ENCODE measurements around the gene MPO.

MPO gene

GRCh38 chr17:58319173-58320162, 38.7 kb upstream of the MPO start:
- DNase-seq = no peak

DNA sequence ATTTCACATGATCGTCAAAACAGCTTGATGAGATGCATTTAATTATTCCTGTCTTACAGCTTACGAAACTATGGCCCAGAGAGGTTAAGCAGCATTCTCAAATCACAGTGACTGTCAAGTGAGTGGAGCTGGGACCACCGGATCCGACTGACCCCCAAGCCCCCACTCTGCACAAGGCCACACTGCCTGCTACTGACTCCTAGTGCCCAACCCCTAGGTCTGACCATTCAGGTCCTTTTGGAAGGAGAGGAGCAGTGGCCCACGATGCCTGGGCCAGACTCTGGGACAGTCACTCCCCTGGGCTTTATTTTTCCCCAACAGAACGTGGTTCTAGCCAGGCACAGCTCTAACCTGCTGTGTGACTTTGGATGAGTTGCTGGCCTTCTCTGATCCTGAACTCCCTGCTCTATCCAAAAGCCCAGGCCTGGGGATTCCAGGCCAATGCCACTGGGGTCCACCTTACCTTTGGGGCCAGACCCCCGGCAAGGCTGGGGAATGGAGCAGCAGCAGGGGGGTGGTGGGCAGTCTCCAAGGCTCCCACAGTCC, 38.0 kb upstream of the MPO start:
- no peak for DNase-seq

GRCh38 chr17:58318065-58318481, 37.3 kb upstream of the MPO start:
- no peak for DNase-seq

- DNase-seq = peak; percentile 90
These were observed 36.8 kb upstream of the MPO start for GRCh38 chr17:58317421-58318064.

DNA sequence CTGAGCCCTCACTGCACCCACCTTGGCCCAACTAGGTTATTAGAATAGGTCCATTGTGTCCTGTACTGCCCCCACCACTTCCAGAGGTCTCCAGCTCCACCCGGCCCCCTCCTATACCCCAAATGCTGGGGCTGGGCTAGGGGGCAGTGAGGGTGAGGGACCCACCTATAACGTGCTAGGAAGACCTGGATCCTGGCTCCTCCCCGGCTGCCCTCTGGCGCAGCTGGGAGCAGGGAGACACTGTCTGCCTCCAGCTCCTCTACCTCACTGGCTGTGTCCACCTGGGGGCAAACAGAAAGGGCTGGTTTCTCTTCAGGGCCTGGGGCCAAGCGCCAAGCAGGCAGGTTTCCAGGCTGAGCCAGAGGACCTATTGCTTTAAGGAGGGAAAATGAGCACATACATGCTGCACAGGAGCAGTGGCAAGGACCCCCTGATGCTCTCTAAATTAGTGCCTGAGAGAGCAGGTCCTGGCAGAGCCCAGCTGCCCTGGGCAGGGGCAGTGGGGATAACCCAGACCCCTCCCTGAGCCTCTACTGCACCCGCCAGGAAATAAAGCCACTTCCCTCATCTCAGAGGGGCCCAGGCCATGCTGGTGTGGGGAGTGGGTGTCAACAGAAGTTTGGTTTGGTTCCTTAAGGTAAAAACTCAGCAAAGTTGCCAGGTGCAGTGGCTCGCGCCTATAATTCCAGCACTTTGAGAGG, 35.7 kb upstream of the MPO start:
- no peak for DNase-seq

- no peak for DNase-seq
These were observed 35.0 kb upstream of the MPO start for GRCh38 chr17:58315750-58316149.

DNA sequence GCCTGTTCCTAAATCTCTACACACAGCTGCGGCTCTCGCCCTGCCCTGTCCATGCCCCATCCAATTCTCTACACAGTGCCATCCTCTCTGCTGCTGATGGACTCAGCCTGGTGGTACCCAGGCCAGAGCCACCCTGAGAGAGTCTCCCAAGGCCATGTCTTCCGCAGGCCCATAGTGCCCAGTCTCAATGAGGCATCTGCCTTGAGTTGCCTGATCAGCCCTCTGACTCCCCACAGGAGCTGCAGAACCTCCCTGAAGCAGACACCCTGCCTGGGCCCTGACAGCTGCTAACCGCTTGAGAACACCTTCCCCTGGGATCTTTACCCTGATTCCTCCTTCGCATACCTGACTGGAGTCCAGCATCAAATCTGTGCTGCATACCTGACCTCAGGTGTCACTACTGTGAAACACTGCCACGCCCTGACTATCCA, 34.6 kb upstream of the MPO start:
- DNase-seq = no peak

GRCh38 chr17:58314706-58315015, 33.9 kb upstream of the MPO start:
- DNase-seq = no peak

DNA sequence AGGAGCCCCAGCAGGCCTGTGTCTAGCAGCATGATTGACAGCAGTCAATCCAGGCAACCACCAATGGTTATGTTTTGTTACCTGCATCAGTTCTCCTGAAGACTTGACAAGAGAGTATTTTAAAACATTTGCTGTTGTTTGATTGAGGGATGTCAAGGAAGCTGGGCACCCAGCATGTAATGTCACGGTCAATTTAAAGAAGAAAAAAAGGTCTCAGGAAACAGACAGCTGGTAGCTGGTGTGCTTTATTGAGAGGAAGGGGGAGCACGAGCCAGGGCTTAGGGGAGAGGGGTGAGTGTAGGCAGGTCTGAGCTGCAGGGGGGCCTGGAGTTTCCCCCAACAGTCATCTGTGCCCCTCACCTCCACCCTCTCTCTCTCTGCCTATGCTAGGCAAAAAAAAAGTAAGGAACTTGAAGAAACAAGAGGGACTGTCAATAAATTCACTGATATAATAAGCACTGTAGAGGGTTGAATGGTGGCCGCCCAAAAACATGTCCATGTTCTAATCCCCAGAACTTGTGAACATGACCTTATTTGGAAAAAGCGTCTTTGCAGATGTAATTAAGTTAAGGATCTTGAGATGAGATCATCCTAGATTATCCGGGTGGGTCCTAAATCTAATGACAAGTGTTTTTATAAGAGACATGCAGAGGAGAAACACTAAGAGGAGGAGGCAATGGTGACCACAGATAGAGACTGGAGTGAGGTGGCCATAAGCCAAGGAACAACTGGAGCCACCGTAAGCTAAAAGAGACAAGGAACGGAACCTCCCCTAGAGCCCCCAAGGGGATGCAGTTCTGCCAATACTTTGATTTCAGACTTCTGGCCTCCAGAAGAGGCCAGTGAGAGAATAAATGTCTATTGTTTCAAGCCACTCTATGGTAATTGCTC, 33.3 kb upstream of the MPO start:
- no peak for DNase-seq

- no peak for DNase-seq
These were observed 32.1 kb upstream of the MPO start for GRCh38 chr17:58312829-58313228.

- no peak for DNase-seq
These were observed 31.4 kb upstream of the MPO start for GRCh38 chr17:58312021-58312630.

DNA sequence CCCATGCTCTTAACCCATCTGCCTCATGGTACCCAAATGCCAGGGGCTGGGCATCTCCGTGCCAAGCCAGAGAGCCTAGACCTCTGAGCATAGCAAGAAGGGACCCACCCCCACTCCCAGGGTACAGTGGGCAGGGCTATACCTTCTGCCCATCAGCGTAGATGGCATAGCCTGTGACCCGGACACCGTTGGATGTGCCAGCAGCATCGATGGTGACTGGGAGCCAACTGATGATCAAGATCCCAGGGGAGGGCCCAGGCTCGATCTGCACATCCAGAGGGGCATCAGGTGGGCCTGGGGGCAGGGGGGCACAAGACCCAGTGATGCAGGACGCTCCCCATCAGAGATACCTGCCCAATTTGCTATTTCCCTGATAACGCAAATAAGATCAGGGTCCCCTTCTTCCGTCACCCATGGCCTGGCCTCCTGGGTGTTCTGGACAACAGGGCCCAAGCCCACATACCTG, 30.7 kb upstream of the MPO start:
- no peak for DNase-seq

GRCh38 chr17:58310511-58311428, 30.0 kb upstream of the MPO start:
- DNase-seq = no peak

- no peak for DNase-seq
These were observed 29.2 kb upstream of the MPO start for GRCh38 chr17:58309918-58310259.

DNA sequence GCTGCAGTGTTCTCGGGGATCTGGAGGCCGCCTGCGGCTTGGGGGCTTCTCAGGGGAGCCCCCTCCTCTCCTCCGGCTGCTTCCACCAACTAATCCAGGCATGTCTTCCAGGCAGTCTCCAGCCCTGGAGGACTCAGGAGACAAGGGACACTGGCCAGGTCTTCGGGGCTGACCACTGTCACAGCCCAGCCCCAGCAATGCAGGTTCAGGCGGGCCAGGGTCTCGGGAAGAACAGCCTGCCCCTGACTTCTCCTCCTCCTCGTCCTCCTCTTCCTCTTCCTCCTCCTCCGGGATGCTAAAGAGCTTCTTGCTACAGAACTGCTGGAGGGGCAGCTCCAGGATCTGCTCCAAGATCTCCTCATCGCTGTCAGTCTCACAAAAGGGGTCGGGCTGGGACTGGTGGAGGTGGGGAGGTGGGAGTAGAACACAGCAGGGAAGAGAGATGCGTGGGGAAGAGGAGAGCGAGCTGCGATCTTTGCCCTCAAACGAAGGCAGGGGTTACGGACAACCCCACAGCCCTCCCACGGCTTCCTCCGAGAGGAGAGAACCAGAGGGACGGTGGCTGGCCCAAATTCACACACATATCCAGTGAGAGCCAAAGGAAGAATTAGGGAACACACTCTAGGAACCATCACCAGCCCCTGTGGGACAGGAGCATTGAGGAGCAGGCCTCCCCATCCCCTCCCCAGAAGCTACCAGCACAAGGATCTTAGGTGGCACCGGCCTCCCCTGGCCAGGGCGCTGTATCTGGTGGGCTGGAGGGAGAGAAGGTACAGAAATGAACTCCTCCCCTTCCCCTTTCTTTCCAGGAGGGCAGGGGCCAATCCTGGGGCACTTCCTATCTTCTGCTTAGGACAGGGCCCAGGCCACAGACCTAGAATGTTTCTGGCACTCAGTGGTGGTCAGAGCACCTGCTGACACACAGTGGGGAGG, 28.5 kb upstream of the MPO start:
- DNase-seq = no peak

- DNase-seq = no peak
These were observed 27.6 kb upstream of the MPO start for GRCh38 chr17:58308173-58308984.

DNA sequence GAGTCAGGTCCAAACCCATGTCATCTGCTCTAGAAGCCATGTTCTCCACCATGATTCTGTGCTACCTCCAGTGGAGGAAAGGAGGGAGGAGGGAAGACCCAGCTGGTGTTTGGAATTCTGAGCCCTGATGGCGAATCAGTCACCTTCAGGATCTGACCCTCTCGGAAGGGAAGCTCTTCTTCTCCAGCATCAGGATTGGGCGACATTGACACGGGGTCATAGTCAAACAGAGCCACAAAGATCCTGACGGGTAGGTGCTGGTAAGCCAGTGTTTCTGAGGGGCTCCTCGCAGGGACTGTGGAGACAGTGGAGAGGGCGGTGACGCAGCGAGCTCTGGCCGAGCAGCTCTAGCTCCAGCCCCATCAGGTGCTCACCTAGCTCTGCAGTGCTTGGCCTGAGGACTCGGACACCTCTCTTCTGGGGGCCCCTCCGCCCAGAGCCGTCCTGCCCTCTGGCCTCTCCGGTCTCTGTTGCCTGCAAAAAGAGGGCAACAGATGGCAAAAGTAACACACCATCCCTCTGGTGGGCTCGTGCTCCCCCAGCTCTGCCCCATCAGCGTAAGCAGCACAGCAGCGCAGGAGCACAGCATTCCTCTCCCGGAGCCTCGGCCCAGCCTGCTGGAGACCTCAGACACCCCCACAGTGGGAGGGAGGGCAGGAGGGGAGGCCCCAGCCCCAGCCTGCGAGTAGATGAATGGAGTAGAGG, 26.9 kb upstream of the MPO start:
- no peak for DNase-seq

All from activated CD4-positive, alpha-beta T cell treated with anti-CD3 and anti-CD28 coated beads, Interleukin-2, Interleukin-6, amounts not matched to agents 100 ng/mL and 50 ng/mL, durations not matched to agents 16 hours and 8 hours (primary cell).